HG02571 (cell line): Measurements from ENCODE around the gene LUZP2.

Experiments used
- ATAC-seq: cut with Tn5 transposase; IDR thresholded peaks from one replicate; pipeline ENCODE4 v1.9.1; 2021; ENCODE audit warnings: mild to moderate bottlenecking, moderate library complexity; ENCODE audit not compliant: unreplicated experiment

The LUZP2 gene

DNA sequence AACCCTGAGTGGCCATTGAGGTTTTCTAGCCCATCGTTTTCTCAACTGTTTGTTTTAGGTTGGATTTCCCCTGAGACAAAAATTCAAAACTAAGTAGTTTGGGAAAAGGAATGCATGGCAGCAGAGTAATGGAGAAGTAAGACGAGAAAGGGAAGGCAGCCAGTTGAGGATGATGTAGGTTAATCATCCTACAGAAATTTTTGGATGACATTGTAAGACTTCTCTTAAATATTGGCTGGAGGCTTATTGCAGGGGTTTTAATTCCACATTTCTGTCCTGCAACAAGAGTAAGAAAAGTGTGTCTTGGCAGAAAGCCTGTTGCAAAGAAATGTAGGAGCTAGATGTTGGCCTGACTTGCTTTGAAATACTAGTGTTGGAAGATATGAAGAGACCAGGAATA, 308.8 kb downstream of the LUZP2 start:
- no peak for ATAC-seq

- ATAC-seq = no peak
Measured at GRCh38 chr11:24808173-24808572, 311.3 kb downstream of the LUZP2 start.

DNA sequence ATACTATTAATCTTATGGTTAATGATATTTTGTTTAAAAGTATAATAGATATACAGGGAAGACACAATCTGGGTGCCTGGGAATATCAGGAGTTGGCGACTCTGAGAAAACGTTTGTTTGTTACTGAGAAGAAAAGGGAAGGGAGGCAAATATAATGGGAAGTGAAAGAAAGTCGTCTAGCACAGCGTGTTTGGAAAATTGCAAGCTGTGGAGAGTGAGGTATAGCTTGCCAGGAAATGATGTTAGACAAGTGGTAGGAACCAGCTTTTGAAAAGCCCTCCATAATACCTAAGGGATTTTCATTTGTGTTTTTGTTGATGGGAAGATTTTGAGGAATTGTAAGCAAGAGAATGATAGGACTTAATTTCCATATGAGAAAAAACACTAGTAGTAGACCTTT, 322.2 kb downstream of the LUZP2 start:
- ATAC-seq = no peak

DNA sequence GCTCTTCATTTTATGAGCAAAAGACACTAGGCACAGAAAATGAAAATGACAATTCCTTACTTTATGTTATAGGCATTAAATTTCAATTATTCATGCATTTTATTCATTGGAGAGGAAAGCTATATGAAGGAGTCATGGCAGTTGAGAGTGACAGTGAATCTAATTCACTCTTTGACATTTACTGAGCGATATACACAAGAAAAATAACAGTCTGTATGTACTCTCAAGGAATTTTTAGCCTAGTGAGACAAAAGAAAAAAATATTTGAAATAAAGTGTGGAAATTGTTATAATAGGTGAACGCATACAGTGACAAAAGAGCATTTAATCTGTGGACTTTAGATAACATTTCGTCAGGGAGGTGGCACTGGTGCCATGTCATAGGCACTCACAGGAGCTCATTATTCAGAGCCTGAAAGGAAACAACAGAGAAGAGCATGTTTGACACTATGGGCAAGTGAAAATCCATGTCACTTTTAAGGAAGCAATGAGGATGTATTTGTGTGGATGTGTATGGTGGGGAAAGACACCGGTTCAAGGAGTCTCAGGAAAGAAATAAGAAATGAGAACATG, 323.1 kb downstream of the LUZP2 start:
- ATAC-seq = no peak

- ATAC-seq = no peak
Measured at GRCh38 chr11:24820541-24820940, 323.7 kb downstream of the LUZP2 start.

DNA sequence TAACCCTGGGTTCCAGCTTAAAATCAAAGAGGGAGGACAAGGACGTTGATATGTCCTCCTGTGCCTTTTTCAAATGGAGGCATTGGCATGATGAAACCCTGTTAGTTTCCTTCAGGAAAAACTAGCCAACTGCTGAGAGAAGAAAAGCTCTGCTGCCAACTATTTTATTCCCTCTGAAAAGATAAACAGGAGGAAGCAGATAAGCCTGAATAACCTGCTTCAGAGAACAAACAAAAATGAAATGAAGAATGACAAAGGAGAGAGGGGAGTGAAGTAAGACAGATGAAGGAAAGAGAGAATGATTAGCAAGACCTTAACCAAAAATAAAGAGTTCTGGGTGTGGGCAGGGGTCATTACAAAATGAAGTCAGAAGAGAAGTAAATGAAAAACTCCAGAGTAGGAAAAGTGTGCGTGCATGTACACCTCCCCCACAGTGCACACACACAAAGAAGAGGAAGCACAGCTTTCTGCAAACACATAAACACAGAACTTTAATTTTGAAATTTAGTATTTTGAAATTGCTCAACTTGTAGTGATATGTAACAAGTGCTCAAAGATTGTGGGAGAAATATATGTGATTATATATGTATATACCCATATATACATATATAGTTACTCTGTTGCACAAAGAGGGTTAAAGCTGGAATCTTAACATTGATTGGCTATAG, 332.2 kb downstream of the LUZP2 start:
- no peak for ATAC-seq

DNA sequence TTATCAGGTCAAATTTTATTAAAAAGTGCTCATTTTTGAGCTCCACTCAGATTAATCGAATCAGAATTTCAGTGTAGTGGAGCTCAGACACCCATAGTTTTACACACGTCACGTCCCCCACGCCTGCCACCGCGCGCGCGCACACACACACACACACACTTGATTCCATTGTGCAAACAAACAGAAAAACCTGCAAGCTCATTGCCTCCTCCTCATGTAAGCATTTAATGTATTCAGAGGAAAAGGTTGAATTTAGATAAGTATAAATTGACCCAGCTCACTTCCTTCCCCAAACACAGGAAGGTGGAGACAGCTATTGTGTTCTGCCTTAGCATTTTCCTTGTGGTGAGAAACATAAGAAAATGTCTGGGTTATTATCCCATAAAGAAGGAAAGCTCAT, 336.7 kb downstream of the LUZP2 start:
- ATAC-seq = no peak

DNA sequence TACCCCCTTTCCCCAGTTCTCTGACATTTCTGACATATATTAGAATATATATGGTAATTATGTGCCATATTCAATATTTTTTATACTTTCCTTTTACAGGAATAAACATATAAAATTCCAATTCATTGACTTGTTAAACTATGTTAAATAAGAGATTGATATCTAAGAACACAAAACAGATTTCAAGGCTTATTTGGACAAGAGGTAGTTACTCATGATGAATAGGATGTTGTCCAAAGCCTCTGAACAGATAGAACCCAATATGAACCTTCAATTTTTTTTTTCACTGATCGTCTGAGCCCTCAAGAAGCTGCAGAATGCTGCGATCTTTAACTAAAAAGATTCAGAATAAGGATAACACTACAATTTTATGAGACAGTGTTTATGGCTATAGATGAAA, 340.3 kb downstream of the LUZP2 start:
- no peak for ATAC-seq

GRCh38 chr11:24842308-24842707, 345.5 kb downstream of the LUZP2 start:
- ATAC-seq = no peak

- no peak for ATAC-seq
Measured at GRCh38 chr11:24844406-24844805, 347.6 kb downstream of the LUZP2 start.

GRCh38 chr11:24848857-24849256, 352.0 kb downstream of the LUZP2 start:
- ATAC-seq = no peak

DNA sequence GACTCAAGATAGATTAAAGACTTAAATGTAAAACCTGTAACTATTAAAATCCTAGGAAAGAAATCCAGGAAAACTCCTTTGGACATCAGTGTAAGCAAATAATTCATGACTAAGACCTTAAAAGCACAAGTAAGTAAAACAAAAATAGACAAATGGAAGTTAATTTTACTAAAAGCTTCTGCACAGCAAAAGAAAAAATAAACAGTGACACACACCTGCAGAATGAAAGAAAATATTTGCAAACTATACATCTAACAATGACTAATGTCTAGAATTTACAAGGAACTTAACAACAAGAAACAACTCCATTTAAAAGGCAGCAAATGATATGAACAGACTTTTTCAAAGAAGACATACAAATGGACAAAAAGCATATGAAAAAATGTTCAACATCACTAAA, 359.1 kb downstream of the LUZP2 start:
- no peak for ATAC-seq

DNA sequence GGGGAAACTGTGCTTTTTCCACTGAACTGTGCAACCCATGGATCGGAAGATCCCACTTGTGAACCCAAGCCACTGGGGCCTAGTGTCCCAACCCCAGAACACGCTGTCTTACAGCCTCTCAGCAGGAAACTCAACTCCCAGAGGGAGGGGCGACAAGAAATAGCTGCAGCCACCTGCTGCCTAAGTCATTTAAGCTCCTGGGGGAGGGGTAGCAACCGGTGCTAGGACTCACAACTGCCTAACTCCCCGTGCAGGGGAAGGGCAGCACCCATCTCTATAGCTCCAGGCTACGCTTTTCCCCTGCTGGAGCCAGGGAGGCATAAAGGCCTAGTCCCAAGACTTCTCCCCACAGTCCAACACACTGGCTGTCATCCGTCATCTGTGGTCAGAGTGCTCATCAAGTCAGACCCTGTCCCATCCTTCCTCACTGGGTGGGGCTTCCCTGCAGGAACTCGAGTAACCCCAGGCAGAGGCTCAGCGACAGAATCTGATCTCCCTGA, 363.0 kb downstream of the LUZP2 start:
- no peak for ATAC-seq

- ATAC-seq = no peak
Measured at GRCh38 chr11:24861440-24861839, 364.6 kb downstream of the LUZP2 start.

DNA sequence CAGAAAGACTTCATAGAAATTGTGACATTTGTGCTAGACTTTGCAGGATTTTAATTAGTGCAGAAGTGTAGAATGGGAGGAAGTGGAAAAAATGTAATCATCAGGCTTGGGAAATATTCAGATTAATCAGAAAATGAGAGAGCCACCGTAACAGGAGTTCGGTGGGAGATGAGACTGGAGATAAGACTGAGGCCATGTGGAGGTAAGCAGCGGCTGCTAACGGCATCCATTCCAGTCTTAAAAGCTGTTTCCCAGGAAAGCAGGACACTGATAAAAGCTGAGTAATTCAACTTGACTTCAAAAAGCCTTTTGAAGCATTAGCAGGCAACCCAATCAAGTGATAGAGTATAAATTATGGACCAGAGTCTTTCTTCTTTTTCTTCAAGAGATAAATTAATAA, 369.9 kb downstream of the LUZP2 start:
- no peak for ATAC-seq

DNA sequence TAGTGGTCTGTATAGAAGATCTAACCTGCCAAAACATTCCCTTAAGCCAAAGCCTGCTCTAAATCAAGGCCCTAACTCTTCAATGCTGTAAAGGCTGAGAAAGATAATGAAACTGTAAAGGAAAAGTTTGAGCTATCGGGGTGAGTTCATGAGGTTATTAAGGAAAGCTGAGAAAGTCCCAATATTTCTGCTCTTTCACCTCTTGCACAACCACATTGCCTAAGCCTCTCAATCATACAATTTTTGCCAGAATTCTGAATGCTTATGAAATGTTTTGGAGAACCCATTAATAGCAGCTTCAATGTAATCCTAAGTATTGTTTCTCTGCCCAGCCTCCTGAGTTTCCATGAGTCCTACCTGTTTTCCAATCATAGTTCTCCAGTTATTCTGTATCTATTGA, 373.2 kb downstream of the LUZP2 start:
- ATAC-seq = no peak

GRCh38 chr11:24872186-24872585, 375.3 kb downstream of the LUZP2 start:
- no peak for ATAC-seq

DNA sequence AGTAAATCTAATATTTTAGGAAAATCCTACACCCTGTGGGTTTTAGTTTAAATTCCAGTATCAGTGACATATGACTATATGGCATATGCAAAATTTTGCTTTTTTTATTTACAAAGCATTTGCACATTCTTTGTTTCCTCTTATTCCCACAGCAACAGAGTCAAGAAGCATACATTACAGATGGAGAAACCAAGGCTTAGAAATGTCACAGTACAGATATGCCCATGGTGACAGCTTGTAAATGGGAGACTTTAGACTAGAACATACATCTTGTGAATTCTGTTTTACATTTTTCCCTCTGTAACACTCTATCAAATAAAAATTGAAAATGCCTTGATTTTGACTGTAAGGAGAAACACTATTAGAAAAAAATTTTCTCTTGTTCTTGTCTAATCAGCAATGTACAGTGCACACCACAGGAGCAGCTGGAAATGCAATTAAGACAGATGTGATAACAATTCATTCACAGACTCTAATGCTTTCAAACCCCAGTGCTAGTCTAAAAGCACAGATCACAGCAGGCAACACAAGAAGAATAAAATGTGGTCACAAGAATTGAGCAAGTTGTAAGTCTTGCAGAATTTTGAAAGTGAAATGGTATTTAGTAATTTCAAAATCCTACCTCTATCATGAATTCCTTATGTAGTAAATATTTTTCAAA, 375.9 kb downstream of the LUZP2 start:
- ATAC-seq = no peak

DNA sequence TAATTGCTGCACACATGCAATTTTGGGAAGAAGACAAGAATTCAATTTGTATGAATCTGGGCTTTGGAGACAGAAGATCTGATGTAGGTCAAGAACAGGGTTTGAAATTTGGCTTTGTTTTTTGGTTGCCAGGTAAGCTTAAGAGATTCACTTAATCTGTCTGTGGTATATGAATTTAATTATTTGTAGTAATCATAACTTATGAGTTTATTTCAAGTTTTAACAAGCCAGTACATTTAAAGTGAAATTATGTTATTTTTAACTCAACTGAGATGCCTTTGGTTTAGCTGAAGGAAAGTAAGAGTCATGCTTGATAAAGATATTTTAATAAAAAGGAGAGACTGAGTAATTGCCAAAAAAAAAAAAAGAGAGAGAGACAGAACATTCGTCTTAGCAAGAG, 384.1 kb downstream of the LUZP2 start:
- no peak for ATAC-seq

GRCh38 chr11:24885580-24886173, 388.8 kb downstream of the LUZP2 start:
- no peak for ATAC-seq

GRCh38 chr11:24886880-24887619, 390.2 kb downstream of the LUZP2 start:
- ATAC-seq = no peak
